Heart left ventricle (tissue), 16 donors: ENCODE data around the gene PTPRM. TPM values are rescaled to one million over a fixed set of nuclear protein-coding genes. Genes with fewer than 3 reads are reported as not detected.

Experiments used
- ATAC-seq, 4 donors: fragments of 200-7000 bp; cut with Tn5 transposase; one replicate each; pipeline ENCODE4 v1.9.1; 2020 to 2022; ENCODE audit warnings: moderate library complexity in 4 of 4, mild to moderate bottlenecking in 3 of 4, moderate number of reproducible peaks in 1 of 4
- DNase-seq, 5 donors: peaks; one replicate each; pipeline ENCODE4 v3.0.0-alpha.2; 2020
- H3K27ac ChIP-seq, 12 donors: fragments of 200-600 bp; sonication (generic) in 4 of 12; one replicate each; pipeline versions ENCODE4 v1.5.0 to v1.8.0; 2016 to 2022; ENCODE audit warnings: mild to moderate bottlenecking in 2 of 12
- H3K27me3 ChIP-seq, 9 donors: fragments of 200-600 bp; sonication (generic) in 2 of 9; one replicate each; pipeline versions ENCODE4 v1.5.1 to v1.8.0; 2016 to 2022; ENCODE audit warnings: mild to moderate bottlenecking in 3 of 9
- H3K36me3 ChIP-seq, 9 donors: fragments of 200-600 bp; sonication (generic) in 2 of 9; one replicate each; pipeline versions ENCODE4 v1.5.0 to v1.8.0; 2018 to 2022; ENCODE audit warnings: mild to moderate bottlenecking in 2 of 9
- H3K4me1 ChIP-seq, 12 donors: fragments of 200-600 bp; sonication (generic) in 4 of 12; one replicate each; pipeline versions ENCODE4 v1.5.0 to v1.8.0; 2016 to 2022; ENCODE audit warnings: mild to moderate bottlenecking in 3 of 12
- H3K4me3 ChIP-seq, 12 donors: fragments of 200-600 bp; sonication (generic) in 4 of 12; one replicate each; pipeline versions ENCODE4 v1.5.0 to v1.8.0; 2017 to 2022; ENCODE audit warnings: mild to moderate bottlenecking in 9 of 12, moderate library complexity in 4 of 12
- H3K9me3 ChIP-seq, 12 donors: fragments of 200-600 bp; sonication (generic) in 4 of 12; one replicate each; pipeline versions ENCODE4 v1.5.0 to v1.8.0; 2016 to 2022; ENCODE audit warnings: mild to moderate bottlenecking in 1 of 12
- CTCF ChIP-seq, 12 donors: fragments of 200-600 bp; sonication (generic) in 4 of 12; IDR thresholded peaks; one replicate each; pipeline versions ENCODE4 v1.5.0 to v1.8.0; 2018 to 2022; ENCODE audit warnings: antibody characterized with exemption in 12 of 12, mild to moderate bottlenecking in 5 of 12
- POLR2A ChIP-seq, 2 donors: fragments of 450-650 bp; IDR thresholded peaks; one replicate each; pipeline ENCODE4 v1.6.1; 2017; ENCODE audit warnings: antibody characterized with exemption in 2 of 2, mild to moderate bottlenecking in 2 of 2, moderate library complexity in 2 of 2
- WGBS, 4 donors: extraction: QIAGEN DNeasy Blood & Tissue Kit in 2 of 4; methylation state at CpG; one replicate each; pipeline versions ENCODE4 v1.1.5 to v1.1.7; 2013 to 2018; 5-methylcytosine and 5-hydroxymethylcytosine counted together
- intact Hi-C, 10 donors: fragments of 100-400 bp; cut with DNase I; formaldehyde crosslinking; loops; one replicate each; pipeline versions ENCODE4 v1.11.1 to v1.14.2; 2022
- polyA plus RNA-seq, 2 donors: library from polyadenylated mRNA; stranded (reverse); fragments of 200-250 nt; gene quantifications; one replicate each; pipeline ENCODE4 v1.2.3, GENCODE V29; 2013
- total RNA-seq, 9 donors: library from RNA; depleted of rRNA in 2 of 9; stranded (reverse); fragments of >200 nt in 2 of 9; fragmentation: NEBNext Ultra II Directional in 3 of 9; extraction: Animal tissue kit (Norgen Biotek cat#: 25700) in 3 of 9; gene quantifications; one replicate each; pipeline versions ENCODE4 v1.1.0 to v1.2.4, GENCODE V29; 2016 to 2023
- donor health status: ischemic (EF 13 %, LVEDD 7.1; RV severe dilation, severe dysfunction).
- donor health status: healthy with polysubstance abuse.
- donor health status: DM: no; HTN: yes; CAD: no.
- donor health status: DM: no; HTN: no; CAD: no.
- donor health status: ischemic (EF 25% LVEDD 6.9; RV normal size, moderate dysfunction).
- donor health status: ischemic (EF 25% LVEDD 5.7; RV mildly dilated, moderate dysfunction).
- donor health status: healthy.
- donor health status: DM: yes; HTN: yes; CAD: no.
- donor health status: ischemic (EF 35%, LVEDD 5.7; RV mildly dilated, moderate dysfunction).
- donor health status: nonischemic (EF 11% LVEDD 7.7; RV severe dilation, severe dysfunction).
- donor health status: DM: yes; HTN: yes; CAD: no.
- donor health status: PGD.
- donor health status: ischemic (EF 29% LVEDD 5.4; RV normal size, mild dysfunction).
- donor health status: nonischemic (EF 23%, LVEDD 6.1; RV moderate dilation, normal function).

The PTPRM gene
- total and polyA plus RNA-seq, 11 donors, result 93.8 to 186 (median 123) TPM

- Histone ChIP-seq H3K4me1 (peaks cover 0 to 17% (median 3%) of the 10 kb centered on the region in 12 donors), H3K27me3 (no peaks in the 10 kb centered on the region), H3K27ac (no peak overlapping the region), H3K36me3 (no peaks in the 10 kb centered on the region), H3K9me3 (no peaks in the 10 kb centered on the region), H3K4me3 (no peak overlapping the region)
- intact Hi-C loops, result no loop called here
- DNase-seq (no peak), ATAC-seq (no peak)
- TF ChIP-seq POLR2A (IDR thresholded peaks at IDR 0.05) (no peak), CTCF (IDR thresholded peaks at IDR 0.05) (no peak)
- 85 to 88% (median 86%) methylated on average over 8 of the region's 8 CpGs for WGBS, 4 donors
Measured at GRCh38 chr18:8455661-8456614, 888.8 kb downstream of the PTPRM start.
